Stimulated activated CD4-positive, alpha-beta T cell treated with anti-CD3 and anti-CD28 coated beads, TNF-alpha, amount 100 ng/mL, for 1 hour (primary cell): Measurements from ENCODE around the gene GARIN5A.
"Not testable (repeated sequence)": the region's sequence is repeated elsewhere in the genome, so short reads cannot be mapped to it uniquely, and the experiment has no call there.

Source experiments
- DNase-seq, 3 donors: peaks; one replicate each; pipeline ENCODE4 v3.0.0-alpha.2; 2020; ENCODE audit warnings: low read depth in 3 of 3, low spot score in 1 of 3

Gene GARIN5A

GRCh38 chr19:50465986-50466705, 10.5 kb downstream of the GARIN5A start:
- no peak for DNase-seq

- no peak for DNase-seq
These were observed 11.6 kb downstream of the GARIN5A start for GRCh38 chr19:50465000-50465399.

GRCh38 chr19:50464348-50464747, 12.3 kb downstream of the GARIN5A start:
- DNase-seq: no peak

GRCh38 chr19:50462970-50463369, 13.7 kb downstream of the GARIN5A start:
- DNase-seq: no peak

- DNase-seq: peak; percentile 11 to 43 (median 15)
These were observed 15.4 kb downstream of the GARIN5A start for GRCh38 chr19:50461066-50461875.

GRCh38 chr19:50460161-50460765, 16.4 kb downstream of the GARIN5A start:
- DNase-seq: no peak

GRCh38 chr19:50459638-50460037, 17.0 kb downstream of the GARIN5A start:
- DNase-seq: no peak

GRCh38 chr19:50459067-50459456, 17.6 kb downstream of the GARIN5A start:
- no peak for DNase-seq

- no peak for DNase-seq
These were observed 18.1 kb downstream of the GARIN5A start for GRCh38 chr19:50458396-50459066.

GRCh38 chr19:50457300-50457699, 19.3 kb downstream of the GARIN5A start:
- no peak for DNase-seq

GRCh38 chr19:50455992-50456391, 20.7 kb downstream of the GARIN5A start:
- no peak for DNase-seq

GRCh38 chr19:50453243-50453642, 23.4 kb downstream of the GARIN5A start:
- DNase-seq: no peak

GRCh38 chr19:50451223-50451534, 25.5 kb downstream of the GARIN5A start:
- DNase-seq: no peak

- DNase-seq: no peak
These were observed 26.1 kb downstream of the GARIN5A start for GRCh38 chr19:50450369-50451222.

- DNase-seq: no peak
These were observed 27.3 kb downstream of the GARIN5A start for GRCh38 chr19:50449236-50449899.

- DNase-seq: no peak
These were observed 28.9 kb downstream of the GARIN5A start for GRCh38 chr19:50447750-50448149.

GRCh38 chr19:50447053-50447452, 29.6 kb downstream of the GARIN5A start:
- no peak for DNase-seq

- no peak for DNase-seq
These were observed 32.6 kb downstream of the GARIN5A start for GRCh38 chr19:50444059-50444458.

- DNase-seq: not testable (repeated sequence)
These were observed 37.5 kb downstream of the GARIN5A start for GRCh38 chr19:50439130-50439529.

GRCh38 chr19:50437862-50438449, 38.7 kb downstream of the GARIN5A start:
- DNase-seq: no peak
